ENCODE data around the gene GPHN.

The GPHN gene

GRCh38 chr14:66507722-66508546 lies at the start of gene GPHN:
GPHN (plus strand) TSS chr14:66508147.
- peak; percentile 76 for DNase-seq (ENCODE audit: insufficient read length, low spot score)
- peak; percentile 83 for TF ChIP-seq POLR2A (IDR thresholded peaks at IDR 0.05; ENCODE audit: low read depth, low read length)
- peak; percentile 86 for FAIRE-seq

- TF ChIP-seq POLR2A (IDR thresholded peaks at IDR 0.05; ENCODE audit: low read depth, low read length), result no peak
- FAIRE-seq, result no peak
- DNase-seq (ENCODE audit: insufficient read length, low spot score), result no peak
Measured at GRCh38 chr14:66459603-66460002, 48.3 kb upstream of the GPHN start.

DNA sequence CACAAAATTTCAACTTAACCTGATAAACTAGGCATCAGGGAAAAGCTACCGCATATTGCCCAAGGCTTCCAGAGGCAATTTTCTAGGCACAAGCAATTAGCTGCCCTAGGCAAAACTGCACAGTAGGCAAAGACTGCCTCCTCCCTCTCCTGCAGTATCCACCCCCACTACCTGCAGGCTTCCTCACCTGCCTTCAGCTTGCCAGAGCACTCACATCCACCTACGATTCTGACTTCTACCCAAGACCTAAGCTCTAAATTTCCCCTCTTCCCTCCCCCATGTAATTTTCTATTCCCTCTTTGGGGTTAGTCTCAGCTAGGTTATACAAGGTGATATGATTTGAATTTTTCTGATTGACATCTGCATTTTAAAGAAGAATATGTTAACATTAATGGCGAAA lies 43.7 kb upstream of the GPHN start:
- DNase-seq (ENCODE audit: insufficient read length, low spot score) (no peak), FAIRE-seq (no peak)
- no peak for TF ChIP-seq POLR2A (IDR thresholded peaks at IDR 0.05; ENCODE audit: low read depth, low read length)

DNA sequence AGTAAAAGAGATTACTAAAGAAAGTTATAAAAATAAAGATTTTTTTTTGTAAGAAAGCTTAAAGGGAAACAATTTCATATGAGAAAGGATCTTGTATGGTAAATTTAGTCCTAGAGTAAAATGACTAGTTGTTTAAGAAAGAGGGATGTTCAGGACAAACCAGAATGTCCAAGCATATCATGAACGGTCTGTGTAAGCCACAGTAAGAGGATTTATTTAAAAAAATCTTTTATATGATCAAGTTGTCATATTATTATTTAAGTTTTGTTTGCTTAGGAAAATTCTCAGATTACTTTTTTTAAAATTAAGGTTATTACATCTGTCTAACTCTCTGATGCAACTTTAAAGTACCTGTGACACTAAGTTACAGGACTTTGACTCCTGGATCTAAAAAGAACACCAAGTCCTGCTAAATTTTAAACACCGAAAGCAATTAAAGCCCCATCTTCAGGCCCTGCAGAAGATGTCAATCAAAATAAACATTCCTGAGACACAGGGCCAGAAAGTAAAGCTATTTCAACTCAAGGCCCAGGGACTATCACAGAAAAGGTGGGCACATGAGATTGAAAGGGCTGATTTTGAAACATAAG lies 39.1 kb upstream of the GPHN start:
- no peak for TF ChIP-seq POLR2A (IDR thresholded peaks at IDR 0.05; ENCODE audit: low read depth, low read length)
- FAIRE-seq (no peak), DNase-seq (ENCODE audit: insufficient read length, low spot score) (no peak)

- FAIRE-seq (no peak), DNase-seq (ENCODE audit: insufficient read length, low spot score) (no peak)
- no peak for TF ChIP-seq POLR2A (IDR thresholded peaks at IDR 0.05; ENCODE audit: low read depth, low read length)
Measured at GRCh38 chr14:66471584-66471983, 36.4 kb upstream of the GPHN start.

DNA sequence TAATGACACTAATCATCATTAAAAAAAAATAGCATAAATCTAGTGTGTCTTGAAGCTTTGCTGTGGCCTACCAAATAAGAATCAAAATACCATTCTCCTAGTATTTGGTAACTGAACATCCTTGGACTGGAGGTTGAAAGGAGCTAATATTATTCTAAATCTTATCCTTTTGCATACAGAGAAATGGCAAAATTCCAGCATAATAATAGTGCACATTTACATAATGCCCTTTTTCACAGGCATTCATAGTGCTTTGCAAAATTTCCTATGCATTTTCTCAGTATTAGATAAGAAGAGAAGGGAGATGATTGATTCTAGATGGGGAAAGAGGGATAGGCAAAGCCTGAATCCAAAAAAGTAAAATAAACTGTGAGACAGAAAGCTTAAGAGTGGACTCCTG lies 35.7 kb upstream of the GPHN start:
- FAIRE-seq (no peak), DNase-seq (ENCODE audit: insufficient read length, low spot score) (no peak)
- TF ChIP-seq POLR2A (IDR thresholded peaks at IDR 0.05; ENCODE audit: low read depth, low read length), result no peak

DNA sequence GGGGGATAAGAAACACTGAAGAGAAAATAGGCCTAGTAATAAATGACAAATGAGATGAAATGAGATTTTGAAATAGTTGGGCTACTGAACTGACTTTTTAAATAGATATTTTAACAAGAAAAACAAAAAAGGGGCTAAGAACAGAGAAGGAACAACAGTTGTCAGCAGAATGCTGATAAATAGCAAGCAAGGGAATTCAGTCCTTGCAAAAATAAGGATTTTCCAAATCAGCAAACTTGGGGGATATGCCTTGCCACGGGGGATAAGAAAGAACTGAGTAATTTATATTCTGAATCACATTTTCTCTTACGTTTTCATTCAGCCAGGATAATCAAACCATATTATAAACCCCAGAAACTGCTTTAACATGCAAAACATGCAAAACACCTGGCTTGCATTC lies 34.7 kb upstream of the GPHN start:
- TF ChIP-seq POLR2A (IDR thresholded peaks at IDR 0.05; ENCODE audit: low read depth, low read length), result no peak
- DNase-seq (ENCODE audit: insufficient read length, low spot score) (no peak), FAIRE-seq (no peak)

DNA sequence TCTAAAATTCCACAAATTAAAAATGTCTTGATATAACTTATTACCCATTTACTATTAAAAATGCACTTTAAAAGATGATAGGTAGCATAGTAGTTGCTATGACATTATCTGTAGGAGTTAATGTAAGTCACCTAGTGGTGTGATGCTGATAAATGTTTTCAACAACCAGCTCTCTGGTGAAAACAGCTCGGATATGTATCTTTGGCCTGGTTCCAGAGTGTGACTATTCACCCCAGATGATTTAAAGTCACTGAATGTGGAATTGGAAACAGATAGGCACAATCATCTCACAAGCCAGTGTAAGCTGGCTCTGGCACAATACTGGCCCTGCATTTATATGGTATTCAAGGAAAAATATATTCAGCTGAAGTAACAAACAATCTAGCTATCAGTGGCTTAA lies 31.0 kb upstream of the GPHN start:
- FAIRE-seq (no peak), DNase-seq (ENCODE audit: insufficient read length, low spot score) (no peak)
- no peak for TF ChIP-seq POLR2A (IDR thresholded peaks at IDR 0.05; ENCODE audit: low read depth, low read length)

GRCh38 chr14:66477567-66477966 lies 30.4 kb upstream of the GPHN start:
- no peak for TF ChIP-seq POLR2A (IDR thresholded peaks at IDR 0.05; ENCODE audit: low read depth, low read length)
- DNase-seq (ENCODE audit: insufficient read length, low spot score) (no peak), FAIRE-seq (no peak)

DNA sequence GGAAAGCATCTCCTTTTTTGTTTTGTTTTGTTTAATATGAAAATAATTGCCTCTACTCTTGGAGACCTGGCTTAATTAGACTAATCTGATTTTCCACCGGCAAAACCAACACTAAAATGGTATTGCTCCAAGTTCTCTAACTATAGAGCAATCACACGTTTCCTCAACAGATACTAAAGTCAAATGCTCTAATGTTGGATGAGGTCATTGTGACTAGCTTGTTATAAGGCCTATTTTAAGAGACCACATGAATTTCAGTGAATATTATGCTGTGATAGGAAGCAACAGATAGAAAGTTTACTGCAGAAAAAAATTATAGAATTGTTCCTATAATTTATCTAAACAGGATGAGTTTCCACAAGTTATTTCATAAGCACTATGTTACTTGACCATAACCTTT lies 25.1 kb upstream of the GPHN start:
- DNase-seq (ENCODE audit: insufficient read length, low spot score) (no peak), FAIRE-seq (no peak)
- TF ChIP-seq POLR2A (IDR thresholded peaks at IDR 0.05; ENCODE audit: low read depth, low read length), result no peak

- no peak for DNase-seq (ENCODE audit: insufficient read length, low spot score)
- TF ChIP-seq POLR2A (IDR thresholded peaks at IDR 0.05; ENCODE audit: low read depth, low read length), result no peak
- FAIRE-seq, result no peak
Measured at GRCh38 chr14:66483322-66483721, 24.6 kb upstream of the GPHN start.

GRCh38 chr14:66485029-66485428 lies 22.9 kb upstream of the GPHN start:
- FAIRE-seq (no peak), DNase-seq (ENCODE audit: insufficient read length, low spot score) (no peak)
- TF ChIP-seq POLR2A (IDR thresholded peaks at IDR 0.05; ENCODE audit: low read depth, low read length), result no peak

DNA sequence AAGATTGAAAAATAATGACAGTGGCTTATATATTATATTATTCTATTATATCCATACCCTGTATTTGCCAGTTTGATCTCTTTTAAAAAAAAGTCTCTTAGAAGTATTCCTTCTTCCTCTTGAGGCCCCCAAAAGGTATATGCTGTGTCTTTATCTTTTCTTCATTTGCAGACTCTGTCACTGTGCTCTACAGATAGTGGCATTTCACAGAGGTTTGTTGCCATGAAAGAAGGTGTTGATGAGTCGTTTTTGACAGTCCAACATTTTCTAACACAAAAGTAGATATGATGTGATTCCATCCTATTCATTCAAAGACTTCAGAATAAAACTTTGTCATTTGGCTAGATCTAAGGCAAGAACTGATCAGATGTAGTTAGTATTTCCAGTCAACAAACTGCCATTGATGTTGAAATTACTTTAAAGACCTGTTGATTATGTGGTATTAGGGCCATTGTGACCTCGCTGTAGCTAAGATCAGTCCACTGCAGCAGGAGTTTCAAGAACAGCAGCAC lies 22.0 kb upstream of the GPHN start, which contains the start of gene CCDC196:
Gene CCDC196, plus strand, starts transcription at position 462 of the 512 bp plus-strand sequence. CDS start 132 bp downstream, outside the sequence.
- FAIRE-seq (no peak), DNase-seq (ENCODE audit: insufficient read length, low spot score) (no peak)

DNA sequence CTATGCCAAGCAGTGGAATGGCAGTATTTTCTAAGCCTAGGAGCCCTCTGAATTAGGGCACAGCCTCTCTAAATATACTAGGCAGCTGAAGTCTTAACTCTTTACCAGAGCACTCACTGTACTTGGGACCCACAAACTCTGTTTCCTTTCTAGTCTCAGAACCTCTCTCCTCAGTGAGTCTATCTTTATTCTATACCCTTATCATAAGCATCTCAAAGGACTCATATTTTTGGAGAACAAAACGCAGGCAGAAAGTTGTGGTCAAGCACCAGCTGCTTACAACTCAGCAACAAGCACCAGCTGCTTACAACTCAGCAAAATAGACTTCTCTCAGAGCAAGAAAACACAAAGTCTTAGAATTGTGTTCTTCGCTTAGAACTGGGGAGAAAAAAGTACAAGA lies 20.8 kb upstream of the GPHN start:
- no peak for FAIRE-seq

More for the DNA sequence above, 22.0 kb upstream of the GPHN start, which contains the start of gene CCDC196:
- TF ChIP-seq POLR2A (IDR thresholded peaks at IDR 0.05; ENCODE audit: low read depth, low read length), result no peak

More for the DNA sequence above, 20.8 kb upstream of the GPHN start:
- no peak for DNase-seq (ENCODE audit: insufficient read length, low spot score)
- no peak for TF ChIP-seq POLR2A (IDR thresholded peaks at IDR 0.05; ENCODE audit: low read depth, low read length)

All from H54 (cell line).